SK-N-MC (cell line): ENCODE data around the gene DBN1.

Experiments used
- EZH2 ChIP-seq: fragments of 200-600 bp; sonication (generic); IDR thresholded peaks from one replicate; pipeline ENCODE4 v1.6.1; 2017; ENCODE audit warnings: antibody characterized with exemption
- FOXP2 ChIP-seq: optimal IDR thresholded peaks from 2 replicates; pipeline ENCODE3; 2011; ENCODE audit warnings: mild to moderate bottlenecking, moderate library complexity; ENCODE audit not compliant: insufficient read depth; ENCODE audit errors: extremely low read length, control extremely low read depth
- POLR2AphosphoS5 ChIP-seq: IDR thresholded peaks from 2 replicates; pipeline ENCODE4 v1.6.1; 2012; ENCODE audit warnings: mild to moderate bottlenecking, low read depth, low read length, borderline replicate concordance

DNA sequence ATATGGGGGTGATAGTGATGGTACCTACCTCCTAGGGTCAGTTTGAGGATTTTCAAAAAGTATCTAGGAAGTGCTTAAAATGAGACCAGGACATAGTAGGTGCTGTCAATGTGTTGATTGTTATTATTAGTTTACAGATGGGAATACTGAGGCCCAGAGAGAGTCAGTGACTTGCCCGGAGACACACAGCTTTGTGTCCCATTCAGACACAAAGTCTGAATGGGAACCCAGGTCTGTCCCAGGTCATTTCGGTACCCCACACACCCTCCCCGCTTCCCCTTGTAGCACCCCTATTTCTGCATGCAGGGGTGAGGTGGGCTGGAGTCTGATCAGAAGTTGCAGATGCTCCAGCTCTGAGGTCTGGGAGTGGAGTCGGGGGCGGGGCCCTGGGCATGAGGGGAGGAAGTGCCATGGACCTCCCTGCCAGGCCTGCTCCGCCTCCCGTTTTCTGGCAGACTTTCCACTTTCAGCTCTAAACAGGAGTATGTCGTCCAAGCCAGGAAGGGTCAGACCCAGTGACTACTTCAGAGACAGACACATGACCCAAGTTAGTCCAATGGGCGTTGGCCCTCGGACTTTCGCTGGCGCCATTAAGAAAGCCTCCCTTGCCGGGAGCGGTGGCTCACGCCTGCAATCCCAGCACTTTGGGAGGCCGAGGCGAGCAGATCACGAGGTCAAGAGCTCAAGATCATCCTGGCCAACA lies 3.2 kb upstream of the DBN1 start:
- TF ChIP-seq EZH2 (no peak), POLR2AphosphoS5 (no peak), FOXP2 (no peak)
